WTC11 (cell line): Measurements from ENCODE around the gene NPIPA8. TPM values are rescaled to one million over a fixed set of nuclear protein-coding genes. Genes with fewer than 3 reads are reported as not detected.
A peak's percentile ranks its signal among the peaks of the same experiment; 100 is the strongest.
"Not testable (repeated sequence)": the region's sequence is repeated elsewhere in the genome, so short reads cannot be mapped to it uniquely, and the experiment has no call there.

Source experiments
- ATAC-seq: fragments of 200-7000 bp; cut with Tn5 transposase; 2 replicates; pipeline ENCODE4 v1.10.0; 2021; ENCODE audit warnings: mild to moderate bottlenecking, moderate library complexity
- Bru-seq: library from RNA; stranded (reverse); fragments of 400-500 nt; gene quantifications from one replicate; lab custom pipeline; 2021; lab: Mats Ljungman, UMichigan
- CTCF ChIA-PET: fragments of 300-600 bp; sonication (Branson Sonifier 250); formaldehyde crosslinking; loops from one replicate; lab custom pipeline; 2021; ENCODE audit warnings: antibody characterized with exemption; lab: Charles Lee
- POLR2A ChIA-PET: fragments of 350-600 bp; sonication (Branson Sonifier 250); formaldehyde crosslinking; loops from one replicate; lab custom pipeline; 2021; ENCODE audit warnings: antibody characterized with exemption; lab: Charles Lee
- DNase-seq: peaks from one replicate; pipeline ENCODE4 v3.0.0; 2021; ENCODE audit warnings: low spot score
- H3K27ac Mint-ChIP-seq: 2 replicates; pipeline ENCODE4 v1.8.0; 2021; ENCODE audit warnings: mixed read lengths
- H3K27me3 Mint-ChIP-seq: 2 replicates; pipeline ENCODE4 v1.8.0; 2021; ENCODE audit warnings: low read depth, mild to moderate bottlenecking, moderate library complexity, mixed read lengths
- H3K36me3 Mint-ChIP-seq: 2 replicates; pipeline ENCODE4 v1.8.0; 2021; ENCODE audit warnings: mixed read lengths
- H3K4me1 Mint-ChIP-seq: 2 replicates; pipeline ENCODE4 v1.8.0; 2022; ENCODE audit warnings: mixed read lengths
- H3K4me3 Mint-ChIP-seq: 2 replicates; pipeline ENCODE4 v1.8.0; 2021; ENCODE audit warnings: mild to moderate bottlenecking, moderate library complexity, mixed read lengths
- H3K9me3 Mint-ChIP-seq: 2 replicates; pipeline ENCODE4 v1.8.0; 2021; ENCODE audit warnings: mixed read lengths
- long read RNA-seq, 3 experiments: library from RNA in 1 of 3; library from capped mRNA in 1 of 3; library from polyadenylated mRNA in 1 of 3; unstranded in 2 of 3; stranded (forward) in 1 of 3; transcript quantifications; one replicate each; pipeline ENCODE4 v2.0.0, GENCODE V29; 2021
- total RNA-seq: library from RNA; stranded (reverse); gene quantifications from 3 replicates; pipeline ENCODE4 v1.2.3, GENCODE V29; 2021

NPIPA8 gene
- total RNA-seq (6.8 to 32.4 TPM (median 22.7 TPM) in 3 replicates), Bru-seq, nascent RNA (percentile 21 among the genes with signal in this experiment)
- long read RNA-seq, experiment 1, partial matches to known transcripts = 0 of 3 reads
- long read RNA-seq, experiment 1, other reads (novel, unspliced or antisense) = 3 of 3 reads
- long read RNA-seq, experiment 2, partial matches to known transcripts = 1 of 4 reads
- long read RNA-seq, experiment 2, other reads (novel, unspliced or antisense) = 3 of 4 reads
- long read RNA-seq, experiment 3 = 0 reads

DNA sequence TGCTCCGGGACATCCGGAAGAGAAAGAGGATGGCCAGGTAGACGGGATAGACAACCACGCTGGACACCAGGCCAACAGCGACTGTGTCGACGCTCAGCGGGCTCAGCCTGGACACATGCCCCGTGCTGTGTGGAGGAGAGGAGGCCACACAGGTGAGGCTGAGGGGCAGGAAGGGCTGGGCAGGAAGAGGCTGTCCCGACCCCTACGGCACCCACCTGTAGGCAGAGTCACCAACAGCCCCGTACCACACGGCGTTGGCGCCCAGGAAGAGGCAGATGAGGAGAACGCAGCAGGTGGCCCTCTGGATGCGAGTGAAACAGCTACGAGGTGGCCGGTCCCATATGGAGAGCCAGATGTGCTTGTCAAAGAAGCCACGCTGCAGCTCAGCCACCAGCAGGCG, at the start of gene NPIPA8:
TSS of gene NPIPA8 (minus strand) at position 101 of the 400 bp plus-strand sequence. CDS start 4,074 bp downstream, outside the sequence.
- H3K27ac Mint-ChIP-seq, DNase-seq, H3K4me3 Mint-ChIP-seq, H3K9me3 Mint-ChIP-seq, POLR2A ChIA-PET, H3K36me3 Mint-ChIP-seq, H3K27me3 Mint-ChIP-seq, H3K4me1 Mint-ChIP-seq, CTCF ChIA-PET, ATAC-seq: not testable (repeated sequence)

DNA sequence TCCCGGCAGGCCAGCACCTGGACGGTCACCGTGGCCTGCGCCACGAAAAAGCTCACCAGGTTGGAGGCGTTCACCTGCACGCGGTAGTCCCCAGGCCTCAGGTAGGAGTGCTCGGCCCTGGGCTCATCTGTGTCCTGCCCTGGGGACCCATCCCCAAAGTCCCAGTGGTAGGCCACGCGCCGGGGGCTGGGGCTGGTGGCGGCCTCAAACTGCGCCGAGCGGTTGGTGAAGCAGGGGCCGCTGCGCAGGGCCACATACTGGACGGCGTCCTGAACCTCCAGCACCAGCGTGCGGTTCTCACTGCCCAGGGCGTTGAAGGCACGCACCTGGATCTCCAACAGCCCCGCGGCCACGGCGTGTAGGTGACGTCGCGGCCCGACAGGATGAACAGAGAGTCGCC, 48.7 kb upstream of the NPIPA8 start:
- H3K36me3 Mint-ChIP-seq, H3K4me3 Mint-ChIP-seq, H3K27ac Mint-ChIP-seq, H3K9me3 Mint-ChIP-seq, ATAC-seq, H3K4me1 Mint-ChIP-seq, H3K27me3 Mint-ChIP-seq, CTCF ChIA-PET, POLR2A ChIA-PET: not testable (repeated sequence)
- DNase-seq = peak; percentile 8

DNA sequence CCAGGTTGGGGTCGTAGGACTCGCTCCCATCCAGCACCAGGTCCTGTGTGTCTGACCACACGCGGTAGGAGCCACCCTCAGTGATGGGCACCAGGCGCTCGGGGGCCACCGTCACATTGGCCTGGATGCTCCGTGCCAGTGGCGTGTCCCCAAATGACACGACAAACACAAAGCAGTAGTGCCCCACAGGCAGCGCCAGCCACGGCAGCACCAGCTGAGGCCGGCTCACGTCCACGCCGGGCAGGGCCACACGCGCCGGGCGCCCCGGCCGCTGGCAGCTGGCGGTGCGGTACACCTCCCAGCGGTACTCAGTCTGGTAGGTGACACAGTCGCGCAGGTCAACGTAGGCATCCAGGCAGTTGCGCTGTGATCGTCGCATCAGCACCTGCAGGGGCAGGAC, 48.3 kb upstream of the NPIPA8 start:
- CTCF ChIA-PET, H3K4me1 Mint-ChIP-seq, H3K36me3 Mint-ChIP-seq, H3K27me3 Mint-ChIP-seq, DNase-seq, ATAC-seq, H3K4me3 Mint-ChIP-seq, POLR2A ChIA-PET, H3K9me3 Mint-ChIP-seq, H3K27ac Mint-ChIP-seq: not testable (repeated sequence)

DNA sequence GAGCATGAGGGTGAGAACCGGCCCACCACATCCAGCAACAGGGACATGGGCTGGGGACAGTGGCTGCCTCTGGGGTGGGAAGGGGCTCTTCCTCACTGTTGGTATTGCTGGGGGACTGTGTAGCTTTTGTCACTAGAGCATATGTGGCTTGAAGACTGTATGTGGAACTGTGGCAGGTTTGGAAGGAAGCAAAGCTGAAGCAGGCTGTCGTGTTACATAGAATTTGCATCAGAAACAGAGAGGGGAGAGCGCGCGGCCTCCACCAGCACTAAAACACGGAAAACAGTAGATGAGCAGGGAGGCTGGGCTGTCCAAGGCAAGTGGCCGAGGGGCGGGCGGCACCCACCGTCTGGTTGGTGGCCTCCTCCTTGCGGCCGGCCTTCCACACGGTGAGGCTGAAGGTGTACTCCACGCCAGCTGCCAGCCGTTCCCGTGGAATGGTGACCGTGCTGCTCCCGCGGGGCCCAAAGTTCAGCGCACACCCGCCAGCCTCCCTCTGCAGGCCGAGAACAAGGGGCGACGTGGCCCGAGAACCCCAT, 47.6 kb upstream of the NPIPA8 start:
- H3K4me1 Mint-ChIP-seq, CTCF ChIA-PET, H3K9me3 Mint-ChIP-seq, H3K36me3 Mint-ChIP-seq, H3K4me3 Mint-ChIP-seq, DNase-seq, H3K27me3 Mint-ChIP-seq, H3K27ac Mint-ChIP-seq, POLR2A ChIA-PET, ATAC-seq: not testable (repeated sequence)

DNA sequence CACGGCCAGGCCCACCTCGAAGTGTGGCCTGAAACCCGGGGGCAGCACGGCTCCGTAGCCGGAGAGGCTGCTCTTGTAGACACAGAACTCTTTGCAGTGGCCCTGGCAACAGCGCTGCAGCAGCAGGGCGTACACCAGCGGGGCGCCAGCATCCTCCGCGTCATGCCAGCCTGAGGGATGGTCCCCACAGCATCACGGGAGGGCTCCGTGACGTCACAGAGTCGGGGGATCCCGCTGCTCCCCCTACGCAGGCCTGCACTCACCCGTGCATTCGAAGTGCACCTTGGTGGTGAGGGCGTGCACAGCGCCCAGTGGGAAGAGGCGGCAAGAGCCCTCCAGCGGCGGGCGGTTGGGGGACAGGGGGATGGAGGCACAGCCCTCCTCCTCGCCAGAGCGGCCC, 46.2 kb upstream of the NPIPA8 start:
- H3K27ac Mint-ChIP-seq, H3K27me3 Mint-ChIP-seq, H3K9me3 Mint-ChIP-seq, H3K4me1 Mint-ChIP-seq, POLR2A ChIA-PET, ATAC-seq, CTCF ChIA-PET, H3K36me3 Mint-ChIP-seq: not testable (repeated sequence)
- H3K4me3 Mint-ChIP-seq = 0 out of 2 replicates have a peak overlapping the region, but pooled peaks have one; percentile 12
- peak; percentile 20 for DNase-seq

DNA sequence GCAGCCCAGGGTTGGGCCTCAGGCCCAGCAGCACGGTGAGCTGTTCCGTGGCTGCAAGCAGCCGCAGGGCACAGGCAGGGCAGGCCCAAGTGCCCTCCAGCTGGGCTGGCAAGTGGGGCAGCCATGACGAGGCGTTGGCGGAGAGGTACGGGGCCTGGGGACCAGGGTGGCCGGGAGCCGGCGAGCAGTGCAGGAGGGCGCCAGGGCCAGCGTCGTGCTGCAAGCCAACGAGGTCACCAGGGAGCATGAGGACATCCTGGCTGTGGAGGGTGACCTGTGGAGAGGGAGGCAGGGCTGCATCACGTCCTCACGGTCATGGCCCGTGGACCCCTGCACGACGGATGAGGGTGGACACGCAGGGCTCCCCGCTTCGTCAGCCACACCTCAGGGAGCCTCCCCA, 11.2 kb upstream of the NPIPA8 start:
- CTCF ChIA-PET, H3K27me3 Mint-ChIP-seq, H3K36me3 Mint-ChIP-seq, ATAC-seq, H3K9me3 Mint-ChIP-seq, DNase-seq, H3K27ac Mint-ChIP-seq, H3K4me1 Mint-ChIP-seq, H3K4me3 Mint-ChIP-seq, POLR2A ChIA-PET: not testable (repeated sequence)

DNA sequence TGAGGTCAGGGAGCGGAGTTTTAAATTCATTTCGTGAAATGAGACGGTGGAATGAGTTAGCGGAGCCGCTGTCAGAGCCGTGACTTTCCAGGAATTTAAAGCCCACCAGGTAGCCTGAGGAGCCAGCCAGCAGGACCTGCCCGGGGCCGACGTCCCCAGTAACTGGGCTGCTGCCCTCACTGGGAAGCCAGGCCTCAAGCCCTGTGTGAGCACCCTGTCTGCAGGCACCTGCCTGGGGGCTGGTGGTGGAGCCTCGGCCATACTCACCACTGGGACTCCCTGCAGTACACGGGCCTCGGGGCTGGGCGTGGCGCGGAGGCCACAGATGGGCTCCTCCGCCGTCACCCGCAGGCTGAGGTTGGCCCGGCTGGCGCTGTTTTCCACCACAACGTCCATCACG, 10.5 kb upstream of the NPIPA8 start:
- DNase-seq, H3K36me3 Mint-ChIP-seq, H3K27me3 Mint-ChIP-seq, POLR2A ChIA-PET, ATAC-seq, H3K4me3 Mint-ChIP-seq, H3K4me1 Mint-ChIP-seq, CTCF ChIA-PET, H3K27ac Mint-ChIP-seq, H3K9me3 Mint-ChIP-seq: not testable (repeated sequence)

DNA sequence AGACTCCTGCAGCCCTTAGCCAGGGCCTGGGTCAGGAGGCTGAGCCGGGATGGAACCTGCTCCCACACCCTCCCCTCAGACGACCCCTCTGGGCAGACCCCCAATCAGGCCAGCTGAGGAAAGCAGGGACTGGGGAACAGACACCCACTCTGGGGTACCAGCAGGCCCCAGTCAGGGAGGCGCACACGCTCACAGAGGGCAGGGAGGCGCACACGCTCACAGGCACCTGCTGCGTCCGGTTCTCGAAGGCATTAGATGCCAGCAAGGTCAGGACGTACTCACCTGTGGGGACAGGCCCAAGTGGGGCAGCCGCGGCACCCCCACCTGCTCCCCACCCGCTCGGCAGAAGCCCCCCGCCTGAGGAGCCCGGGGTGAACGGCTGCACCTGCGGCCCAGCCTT, 8.1 kb upstream of the NPIPA8 start:
- H3K4me1 Mint-ChIP-seq, DNase-seq, H3K27me3 Mint-ChIP-seq, H3K9me3 Mint-ChIP-seq, CTCF ChIA-PET, H3K4me3 Mint-ChIP-seq, H3K27ac Mint-ChIP-seq, POLR2A ChIA-PET, H3K36me3 Mint-ChIP-seq, ATAC-seq: not testable (repeated sequence)

DNA sequence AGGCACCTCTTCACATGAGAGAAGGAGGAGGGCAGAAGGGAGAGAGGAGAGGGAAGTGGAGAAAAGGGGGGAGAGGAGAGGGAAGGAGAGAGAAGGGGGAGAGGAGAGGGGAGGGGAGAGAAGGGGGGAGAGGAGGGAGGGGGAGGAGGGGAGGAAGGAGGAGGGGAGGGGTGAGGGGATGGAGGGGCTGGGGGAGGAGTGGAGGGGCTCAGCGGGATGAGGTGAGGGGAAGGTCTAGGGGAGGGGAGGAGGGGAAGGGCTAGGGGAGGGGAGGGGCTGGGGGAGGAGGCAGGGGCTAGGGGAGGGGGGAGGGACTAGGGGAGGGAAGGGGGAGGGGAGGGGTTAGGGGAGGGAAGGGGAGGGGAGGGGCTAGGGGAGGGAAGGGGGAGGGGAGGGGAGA, 5.5 kb upstream of the NPIPA8 start:
- DNase-seq, H3K4me3 Mint-ChIP-seq, H3K27me3 Mint-ChIP-seq, H3K27ac Mint-ChIP-seq, H3K9me3 Mint-ChIP-seq, CTCF ChIA-PET, H3K36me3 Mint-ChIP-seq, H3K4me1 Mint-ChIP-seq, POLR2A ChIA-PET, ATAC-seq: not testable (repeated sequence)

DNA sequence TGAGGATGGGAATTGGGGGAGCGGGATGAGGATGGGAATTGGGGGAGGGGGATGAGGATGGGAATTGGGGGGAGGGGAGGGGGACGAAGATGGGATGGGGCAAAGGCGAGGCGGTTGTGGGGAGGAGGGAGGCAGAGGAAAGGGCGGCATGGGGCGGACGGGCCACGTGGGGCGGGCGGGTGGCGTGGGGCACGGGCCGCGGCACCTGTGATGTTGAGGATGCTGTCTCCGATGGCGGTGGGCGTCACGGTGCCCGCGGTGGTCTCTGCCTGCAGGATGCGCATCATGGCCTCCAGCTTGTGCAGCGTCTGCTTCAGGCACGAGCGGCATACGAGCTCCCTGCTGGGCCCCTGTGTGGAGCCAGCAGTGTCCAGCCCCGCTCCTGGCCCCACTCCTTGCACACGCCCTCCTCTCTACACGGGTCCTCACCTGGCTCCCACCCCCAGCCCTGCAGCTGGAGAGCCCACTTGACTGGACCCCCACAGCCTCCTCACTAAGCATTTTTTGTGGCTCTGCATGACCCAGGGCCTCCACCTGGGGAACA, 5.0 kb upstream of the NPIPA8 start:
- H3K4me1 Mint-ChIP-seq, DNase-seq, POLR2A ChIA-PET, H3K4me3 Mint-ChIP-seq, CTCF ChIA-PET, H3K27ac Mint-ChIP-seq, H3K9me3 Mint-ChIP-seq, ATAC-seq, H3K36me3 Mint-ChIP-seq, H3K27me3 Mint-ChIP-seq: not testable (repeated sequence)

DNA sequence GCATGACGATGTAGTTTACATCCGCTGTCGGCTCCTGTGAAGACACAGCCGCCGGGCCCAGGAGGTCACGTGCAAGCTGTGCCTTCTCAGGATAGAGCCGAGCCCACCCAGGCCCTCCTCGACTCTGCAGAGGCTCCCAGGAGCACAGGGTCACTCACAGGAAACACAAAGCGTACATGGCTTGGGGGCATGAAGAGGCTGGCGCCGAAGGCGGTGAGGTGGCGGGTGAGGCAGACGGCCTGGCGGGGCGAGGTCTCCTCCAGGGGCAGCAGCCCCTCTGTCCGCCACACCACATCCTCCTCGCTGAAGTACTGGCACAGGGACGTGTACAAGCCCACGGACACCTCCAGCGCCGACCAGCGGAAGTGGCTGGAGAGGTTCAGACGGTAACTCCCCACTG, 2.7 kb upstream of the NPIPA8 start:
- CTCF ChIA-PET, POLR2A ChIA-PET: not testable (repeated sequence)

DNA sequence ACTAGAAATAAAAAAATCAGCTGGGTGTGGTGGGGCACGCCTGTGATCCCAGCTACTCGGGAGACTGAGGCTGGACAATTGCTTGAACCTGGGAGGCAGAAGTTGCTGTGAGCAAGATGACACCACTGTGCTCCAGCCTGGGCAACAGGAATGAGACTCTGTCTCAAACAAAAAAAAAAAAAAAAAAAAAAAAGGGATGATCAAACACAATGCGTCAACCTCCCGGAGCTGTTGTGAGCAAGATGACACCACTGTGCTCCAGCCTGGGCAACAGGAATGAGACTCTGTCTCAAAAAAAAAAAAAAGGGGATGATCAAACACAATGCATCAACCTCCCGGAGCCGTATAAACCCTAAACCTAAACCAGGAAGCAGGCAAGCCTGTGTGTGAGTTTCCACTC, 24.7 kb downstream of the NPIPA8 start:
- CTCF ChIA-PET = not testable (repeated sequence)

More for the DNA sequence above, 2.7 kb upstream of the NPIPA8 start:
- H3K27ac Mint-ChIP-seq, H3K36me3 Mint-ChIP-seq, ATAC-seq, H3K4me3 Mint-ChIP-seq, DNase-seq, H3K27me3 Mint-ChIP-seq, H3K9me3 Mint-ChIP-seq, H3K4me1 Mint-ChIP-seq: not testable (repeated sequence)

More for the DNA sequence above, 24.7 kb downstream of the NPIPA8 start:
- H3K9me3 Mint-ChIP-seq, H3K27me3 Mint-ChIP-seq, ATAC-seq, H3K4me1 Mint-ChIP-seq, DNase-seq, H3K4me3 Mint-ChIP-seq, POLR2A ChIA-PET, H3K36me3 Mint-ChIP-seq, H3K27ac Mint-ChIP-seq: not testable (repeated sequence)
